Large intestine (tissue), 3 donors: ENCODE data around the gene CDH13. TPM values are rescaled to one million over a fixed set of nuclear protein-coding genes. Genes with fewer than 3 reads are reported as not detected.

Experiments
- DNase-seq, 2 donors: peaks; one replicate each; pipeline versions ENCODE4 v3.0.0 to v3.0.0-alpha.2; 2013
- H3K27ac ChIP-seq: one replicate; pipeline ENCODE4 v1.5.1; 2013; ENCODE audit warnings: low read length
- H3K27me3 ChIP-seq: 2 replicates; pipeline ENCODE4 v1.6.1; 2013; ENCODE audit warnings: low read length; ENCODE audit not compliant: control insufficient read depth, insufficient read depth
- H3K36me3 ChIP-seq: 2 replicates; pipeline ENCODE4 v1.6.1; 2013; ENCODE audit warnings: low read length; ENCODE audit not compliant: control insufficient read depth, insufficient read depth
- H3K4me1 ChIP-seq: one replicate; pipeline ENCODE4 v1.6.1; 2013; ENCODE audit warnings: low read length; ENCODE audit not compliant: control insufficient read depth, insufficient read depth
- H3K4me3 ChIP-seq: one replicate; pipeline ENCODE4 v1.5.1; 2013; ENCODE audit warnings: low read length
- H3K9me3 ChIP-seq: one replicate; pipeline ENCODE4 v1.6.1; 2013; ENCODE audit warnings: mild to moderate bottlenecking, low read depth, low read length, moderate library complexity; ENCODE audit not compliant: control insufficient read depth
- WGBS: methylation state at CpG from one replicate; pipeline ENCODE4 v1.1.5; 2013; ENCODE audit warnings: low lambda C conversion rate; ENCODE audit not compliant: insufficient coverage; 5-methylcytosine and 5-hydroxymethylcytosine counted together
- polyA plus RNA-seq: library from polyadenylated mRNA; unstranded; fragments of 120-200 nt; gene quantifications from one replicate; pipeline ENCODE4 v1.2.1, GENCODE V29; 2013

The CDH13 gene
- polyA plus RNA-seq, 1 donor: 17.1 TPM

DNA sequence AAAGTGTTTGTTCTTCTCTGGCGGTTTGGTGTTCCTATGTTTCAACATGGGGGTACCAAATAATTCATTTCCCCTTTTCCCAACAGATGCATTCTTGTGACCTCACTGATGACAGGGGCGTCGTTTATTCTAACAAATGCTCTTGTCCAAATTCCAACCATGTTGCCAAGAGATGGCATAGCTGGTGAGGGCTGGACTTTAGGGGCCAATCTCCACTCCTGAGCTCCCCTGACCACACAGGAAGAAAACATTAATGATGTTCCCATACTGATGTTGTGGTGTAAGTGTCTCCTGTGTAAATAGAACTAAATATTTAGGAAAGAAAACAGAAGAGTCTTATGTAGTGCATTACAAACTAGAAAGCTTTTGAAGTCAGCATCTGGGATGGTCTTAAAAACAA, 431.6 kb downstream of the CDH13 start:
- DNase-seq: no peak
- no CpG with 5 or more reads among the region's 3 CpGs for WGBS
- Histone ChIP-seq H3K27ac (no peak overlapping the region), H3K4me1 (no peaks in the 10 kb centered on the region), H3K36me3 (no peaks in the 10 kb centered on the region), H3K4me3 (no peak overlapping the region), H3K27me3 (no peaks in the 10 kb centered on the region), H3K9me3 (no peaks in the 10 kb centered on the region)

DNA sequence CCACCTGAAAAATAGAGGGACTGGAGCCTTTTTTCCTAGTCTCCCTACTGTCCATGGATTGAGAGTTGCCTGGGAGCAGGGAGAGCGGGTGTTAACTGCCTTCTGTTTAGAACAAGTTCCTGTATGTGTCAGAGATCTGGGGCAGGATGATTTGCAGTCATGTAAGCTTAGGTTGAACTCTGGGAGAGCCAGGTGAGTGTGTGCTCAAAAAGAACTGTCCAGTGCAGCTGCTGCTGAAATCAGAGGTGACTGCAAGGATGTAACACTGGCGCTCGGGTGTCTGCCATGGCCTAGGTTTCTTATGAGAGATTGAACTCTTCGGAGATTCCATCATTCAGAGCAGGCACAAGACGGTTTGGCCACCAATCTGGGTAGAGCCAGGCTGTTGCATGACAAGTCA, 432.5 kb downstream of the CDH13 start:
- no peak overlapping the region for H3K27ac ChIP-seq
- peak in 1 of 2 donors; percentile 18 for DNase-seq
- no peak overlapping the region for H3K4me3 ChIP-seq
- H3K9me3 ChIP-seq: no peaks in the 10 kb centered on the region
- no peaks in the 10 kb centered on the region for H3K36me3 ChIP-seq
- no peaks in the 10 kb centered on the region for H3K27me3 ChIP-seq
- 80% methylated on average over 1 of the region's 5 CpGs for WGBS
- H3K4me1 ChIP-seq: no peaks in the 10 kb centered on the region

- H3K36me3 ChIP-seq: no peaks in the 10 kb centered on the region
- no peaks in the 10 kb centered on the region for H3K27me3 ChIP-seq
- WGBS: 100% methylated on average over 1 of the region's 3 CpGs
- no peaks in the 10 kb centered on the region for H3K9me3 ChIP-seq
- H3K27ac ChIP-seq: no peak overlapping the region
- no peaks in the 10 kb centered on the region for H3K4me1 ChIP-seq
- H3K4me3 ChIP-seq: no peak overlapping the region
- no peak for DNase-seq
Measured at GRCh38 chr16:83066011-83066410, 439.2 kb downstream of the CDH13 start.

DNA sequence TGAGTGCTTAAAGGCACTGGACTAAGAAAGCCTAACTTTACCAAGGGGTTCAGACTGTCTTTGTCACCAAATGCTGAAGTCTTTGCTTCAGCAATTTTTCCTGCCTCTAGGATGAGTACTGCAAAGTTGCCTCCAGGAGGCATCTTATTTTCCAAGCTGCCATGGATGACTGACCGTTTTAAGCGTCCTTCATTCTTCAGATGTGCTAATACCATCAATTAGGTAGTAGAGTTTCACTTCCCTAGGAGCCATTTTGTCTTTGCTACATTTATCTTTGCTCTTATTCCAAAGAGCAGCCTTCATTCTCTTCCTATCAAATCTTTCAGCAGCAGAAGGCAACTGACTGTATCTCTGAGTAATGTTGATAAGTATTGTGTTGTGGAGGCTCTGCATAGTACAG, 440.1 kb downstream of the CDH13 start:
- H3K4me3 ChIP-seq: no peak overlapping the region
- no peaks in the 10 kb centered on the region for H3K4me1 ChIP-seq
- H3K9me3 ChIP-seq: no peaks in the 10 kb centered on the region
- DNase-seq: peak in 1 of 2 donors; percentile 35
- H3K36me3 ChIP-seq: no peaks in the 10 kb centered on the region
- 100% methylated on average over 2 of the region's 2 CpGs for WGBS
- no peak overlapping the region for H3K27ac ChIP-seq
- no peaks in the 10 kb centered on the region for H3K27me3 ChIP-seq

DNA sequence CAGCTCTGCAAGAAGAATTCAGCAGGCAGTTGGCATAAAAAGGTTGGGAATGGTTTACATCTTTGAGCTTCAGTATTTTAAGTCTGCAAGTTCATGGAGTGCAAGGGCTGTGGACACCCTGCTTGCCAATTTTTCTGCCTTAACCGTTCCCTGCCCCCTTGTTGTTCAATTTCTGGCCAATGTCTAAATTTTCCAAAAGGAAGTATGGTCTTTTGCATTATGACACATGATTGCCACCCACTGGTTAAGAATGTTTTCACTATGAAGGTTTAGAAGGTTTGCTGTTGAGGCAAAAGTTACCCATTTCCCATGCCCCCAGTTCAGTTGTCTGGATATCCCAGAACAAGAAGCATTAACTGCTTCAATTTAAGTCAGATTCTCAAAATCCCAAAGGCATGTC, 441.9 kb downstream of the CDH13 start:
- H3K4me3 ChIP-seq: no peak overlapping the region
- H3K9me3 ChIP-seq: no peaks in the 10 kb centered on the region

DNA sequence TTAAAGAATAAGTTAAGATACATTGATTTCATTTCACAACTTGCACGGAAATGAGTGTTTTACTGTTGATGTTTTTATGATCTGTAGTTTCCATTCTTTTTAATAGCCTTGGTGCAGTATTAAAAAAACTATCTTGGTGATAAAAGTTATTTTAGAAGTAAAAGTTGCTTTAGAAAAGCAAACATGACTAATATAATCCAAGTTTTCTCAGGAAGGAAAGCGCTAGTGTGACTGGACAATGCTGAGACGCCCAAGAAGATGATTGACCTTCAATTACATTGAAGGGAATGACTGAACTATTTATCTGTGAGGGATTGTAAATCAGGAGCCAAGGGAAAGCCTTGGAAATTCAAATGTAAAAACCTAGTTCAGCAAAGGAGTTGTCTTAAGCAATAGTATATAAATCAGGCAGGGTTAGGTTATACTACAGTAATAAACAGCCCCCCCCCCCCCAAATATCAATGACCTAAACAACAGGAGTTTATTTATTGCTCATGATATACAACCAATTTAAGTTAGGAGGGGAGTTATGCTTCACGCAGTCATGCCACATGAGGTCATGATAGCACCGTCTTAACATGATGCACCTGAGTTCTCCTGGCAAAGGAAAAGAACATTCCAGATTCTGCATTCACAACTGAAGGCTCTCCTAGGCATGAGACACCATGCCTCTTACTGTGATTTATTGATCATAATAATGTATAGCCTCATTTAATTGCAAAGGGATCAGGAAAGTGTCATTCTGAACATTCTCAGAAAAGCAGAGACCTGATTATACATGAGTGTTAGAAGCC, 443.8 kb downstream of the CDH13 start:
- Histone ChIP-seq H3K27ac (no peak overlapping the region), H3K36me3 (no peaks in the 10 kb centered on the region), H3K4me1 (no peaks in the 10 kb centered on the region), H3K27me3 (no peaks in the 10 kb centered on the region), H3K9me3 (no peaks in the 10 kb centered on the region), H3K4me3 (no peak overlapping the region)
- 75% methylated on average over 2 of the region's 5 CpGs for WGBS
- no peak for DNase-seq

More for the DNA sequence above, 441.9 kb downstream of the CDH13 start:
- H3K27ac ChIP-seq: no peak overlapping the region
- no peaks in the 10 kb centered on the region for H3K27me3 ChIP-seq
- no CpG with 5 or more reads among the region's 1 CpG for WGBS
- DNase-seq: peak in 1 of 2 donors; percentile 31
- H3K4me1 ChIP-seq: no peaks in the 10 kb centered on the region
- H3K36me3 ChIP-seq: no peaks in the 10 kb centered on the region

DNA sequence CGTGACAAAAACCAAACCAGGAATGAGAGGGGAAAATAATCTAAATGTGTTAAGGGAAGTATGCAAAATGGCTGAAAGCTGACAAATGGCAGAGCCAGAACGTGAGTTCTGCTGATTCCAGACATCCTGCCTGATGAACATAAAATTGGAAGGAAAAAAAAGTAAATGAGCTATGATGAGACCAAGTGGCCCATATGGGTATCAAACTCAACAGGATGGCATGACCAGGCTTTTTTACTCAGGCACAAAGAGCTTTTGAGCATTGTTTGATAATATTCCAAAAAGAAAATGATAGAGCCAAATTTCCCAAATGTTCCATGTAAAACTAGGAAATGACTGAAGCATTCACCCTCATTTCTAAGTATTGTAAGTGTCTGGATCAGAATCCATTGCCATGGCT, 449.2 kb downstream of the CDH13 start:
- 57% methylated on average over 1 of the region's 2 CpGs for WGBS
- no peak for DNase-seq
- H3K27ac ChIP-seq: no peak overlapping the region
- no peaks in the 10 kb centered on the region for H3K36me3 ChIP-seq
- H3K4me1 ChIP-seq: no peaks in the 10 kb centered on the region
- H3K9me3 ChIP-seq: no peaks in the 10 kb centered on the region
- no peaks in the 10 kb centered on the region for H3K27me3 ChIP-seq
- no peak overlapping the region for H3K4me3 ChIP-seq

DNA sequence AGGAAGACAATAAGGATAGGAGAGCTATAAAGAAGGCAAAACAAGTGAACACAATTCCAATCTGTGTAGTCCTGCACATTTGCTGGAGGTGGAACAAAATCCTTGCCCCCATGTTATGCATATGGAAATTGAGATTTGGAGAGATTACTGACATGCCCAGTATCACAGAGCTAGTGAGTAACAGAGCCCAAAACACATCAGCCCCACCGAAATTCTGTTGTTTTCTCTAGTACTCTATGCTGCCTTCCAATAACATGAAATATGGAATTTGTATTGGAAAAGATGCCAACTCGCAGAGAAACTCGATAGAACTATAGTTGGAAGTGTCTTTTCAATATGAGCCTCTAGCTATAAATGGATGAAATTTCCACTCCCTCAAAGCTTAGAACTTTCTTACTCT, 456.6 kb downstream of the CDH13 start:
- H3K36me3 ChIP-seq: no peaks in the 10 kb centered on the region
- no peaks in the 10 kb centered on the region for H3K27me3 ChIP-seq
- WGBS: no CpG with 5 or more reads among the region's 3 CpGs
- H3K4me1 ChIP-seq: no peaks in the 10 kb centered on the region
- no peak overlapping the region for H3K4me3 ChIP-seq
- no peak for DNase-seq
- H3K27ac ChIP-seq: no peak overlapping the region
- H3K9me3 ChIP-seq: no peaks in the 10 kb centered on the region

DNA sequence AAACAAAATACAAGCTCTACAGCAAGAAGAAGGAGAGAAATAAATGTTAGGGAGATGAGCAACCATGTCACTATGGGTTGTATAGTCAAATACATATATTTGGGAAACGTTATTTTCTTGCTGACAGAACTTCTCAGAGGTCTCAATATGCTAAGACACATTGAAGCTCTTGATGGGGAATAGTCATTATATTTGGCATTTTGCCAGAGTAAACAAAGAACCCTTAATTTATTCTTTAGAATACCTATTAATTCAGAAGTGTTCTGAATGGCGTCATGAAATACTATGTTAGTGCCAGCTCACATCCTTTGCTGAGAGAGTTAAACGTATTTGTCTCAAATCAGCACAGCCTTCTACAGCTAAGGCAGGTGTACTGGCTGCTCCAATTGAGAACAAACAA, 458.9 kb downstream of the CDH13 start:
- no peak overlapping the region for H3K4me3 ChIP-seq
- no peak for DNase-seq
- H3K4me1 ChIP-seq: no peaks in the 10 kb centered on the region
- peaks cover 2% of the 10 kb centered on the region for H3K27me3 ChIP-seq
- no peaks in the 10 kb centered on the region for H3K9me3 ChIP-seq
- no peaks in the 10 kb centered on the region for H3K36me3 ChIP-seq
- H3K27ac ChIP-seq: no peak overlapping the region
- WGBS: 100% methylated on average over 1 of the region's 3 CpGs

- H3K27ac ChIP-seq: peak overlapping the region; percentile 41
- H3K4me3 ChIP-seq: no peak overlapping the region
- H3K27me3 ChIP-seq: no peaks in the 10 kb centered on the region
- peaks cover 5% of the 10 kb centered on the region for H3K9me3 ChIP-seq
- DNase-seq: peak; percentile 67 to 89
- 100% methylated on average over 1 of the region's 10 CpGs for WGBS
- H3K36me3 ChIP-seq: no peaks in the 10 kb centered on the region
- H3K4me1 ChIP-seq: no peaks in the 10 kb centered on the region
Measured at GRCh38 chr16:83095941-83096692, 469.3 kb downstream of the CDH13 start.
